GM18505 (cell line): ENCODE data around the gene SDHAF2.
"Not testable (repeated sequence)": the region's sequence is repeated elsewhere in the genome, so short reads cannot be mapped to it uniquely, and the experiment has no call there.

ENCODE experiments used
- ATAC-seq: cut with Tn5 transposase; IDR thresholded peaks from one replicate; pipeline ENCODE4 v1.9.1; 2021; ENCODE audit not compliant: unreplicated experiment
- POLR2A ChIP-seq: IDR thresholded peaks from 4 replicates; pipeline ENCODE4 v1.6.1; 2011; ENCODE audit warnings: borderline replicate concordance; ENCODE audit not compliant: insufficient read depth, insufficient read length; ENCODE audit errors: extremely low read depth

SDHAF2 gene

DNA sequence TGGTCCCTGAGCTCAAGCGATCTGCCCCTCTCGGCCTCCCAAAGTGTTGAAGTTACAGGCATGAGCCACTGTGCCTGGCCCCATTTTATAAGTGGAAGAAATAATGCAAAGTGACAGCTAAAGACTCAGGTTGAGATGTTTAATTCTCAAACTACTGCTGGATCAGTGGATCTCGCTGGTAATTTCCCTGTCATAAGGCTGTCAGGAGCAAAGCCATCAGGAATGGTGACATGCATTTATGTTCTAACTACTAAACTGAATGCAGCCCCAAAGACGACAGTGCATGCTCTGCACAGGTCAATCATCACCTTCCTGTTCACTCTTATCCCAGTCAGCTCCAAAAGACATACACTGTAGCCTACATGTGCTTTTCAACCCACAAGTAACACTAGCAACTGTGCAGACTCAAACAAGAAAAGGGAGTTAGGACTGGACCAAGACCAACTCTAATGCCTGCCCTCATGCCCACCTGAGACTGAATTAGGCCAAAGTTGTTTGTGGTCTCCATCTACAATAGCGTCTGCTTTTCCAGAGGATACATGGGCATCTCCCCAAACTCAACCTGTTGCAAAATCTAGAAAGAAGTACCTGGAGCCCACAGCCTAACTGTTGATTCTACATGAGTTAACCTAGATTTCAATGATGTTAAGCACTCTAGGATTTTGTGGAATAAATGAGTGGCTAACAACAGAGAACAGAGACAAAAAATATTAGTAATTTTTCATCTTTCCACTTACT is 22.8 kb upstream of the SDHAF2 start:
- TF ChIP-seq POLR2A: no peak
- no peak for ATAC-seq

DNA sequence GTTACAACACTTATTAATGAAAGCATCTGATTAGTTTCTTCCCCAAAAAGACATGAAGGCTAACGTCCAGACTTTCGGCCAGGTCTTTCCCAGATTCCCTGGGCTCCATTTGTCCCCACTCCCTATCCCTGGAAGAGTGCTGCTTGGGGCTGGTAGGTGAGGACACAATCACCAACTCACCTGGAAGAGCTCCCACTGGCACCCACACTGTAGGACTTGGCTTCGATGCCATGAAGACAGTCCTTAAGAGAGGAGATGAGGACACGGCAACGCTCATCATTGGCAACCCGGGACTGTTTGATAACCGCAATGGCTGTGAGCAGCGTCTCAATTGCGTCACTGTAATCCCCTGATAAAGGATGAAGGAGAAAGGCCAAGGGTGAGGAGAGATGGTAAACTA is 18.3 kb upstream of the SDHAF2 start:
- no peak for TF ChIP-seq POLR2A
- ATAC-seq: no peak

DNA sequence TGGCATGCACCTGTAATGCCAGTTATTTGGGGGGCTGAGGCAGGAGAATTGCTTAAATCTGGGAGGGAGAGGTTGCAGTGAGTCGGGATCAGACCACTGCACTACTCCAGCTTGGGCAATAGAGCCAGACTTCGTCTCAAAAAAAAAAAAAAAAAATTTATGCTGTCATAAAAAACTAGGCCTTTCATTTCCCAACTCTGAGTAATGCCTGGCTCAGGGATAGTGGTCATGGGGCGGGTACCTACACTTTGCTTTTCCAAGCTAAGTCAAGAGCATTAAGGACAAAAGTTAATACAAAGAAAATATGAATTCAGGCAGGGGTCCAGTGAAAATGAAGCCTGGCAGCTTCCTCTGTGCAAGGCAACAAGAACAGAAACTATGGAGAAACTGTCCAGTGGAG is 16.4 kb upstream of the SDHAF2 start:
- ATAC-seq: no peak
- no peak for TF ChIP-seq POLR2A

DNA sequence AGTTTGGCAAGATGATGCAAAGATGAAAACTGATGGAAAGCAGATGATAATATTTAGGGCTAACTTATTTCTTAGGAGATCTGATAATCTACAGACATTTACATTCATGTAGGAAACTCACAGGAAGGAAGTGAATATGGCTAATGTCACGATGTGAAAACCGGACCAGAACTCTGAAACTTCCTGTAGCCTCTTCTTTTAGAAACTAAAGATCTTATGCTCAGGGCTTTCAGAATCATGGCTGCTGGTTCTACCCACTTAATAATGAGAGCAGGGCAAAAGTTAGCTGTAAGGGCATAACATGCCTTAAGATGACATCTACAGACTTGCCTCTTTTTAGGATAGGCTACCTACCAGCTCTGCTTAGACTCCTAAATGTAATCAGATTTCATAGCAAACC is 15.4 kb upstream of the SDHAF2 start:
- TF ChIP-seq POLR2A: no peak
- ATAC-seq: no peak

DNA sequence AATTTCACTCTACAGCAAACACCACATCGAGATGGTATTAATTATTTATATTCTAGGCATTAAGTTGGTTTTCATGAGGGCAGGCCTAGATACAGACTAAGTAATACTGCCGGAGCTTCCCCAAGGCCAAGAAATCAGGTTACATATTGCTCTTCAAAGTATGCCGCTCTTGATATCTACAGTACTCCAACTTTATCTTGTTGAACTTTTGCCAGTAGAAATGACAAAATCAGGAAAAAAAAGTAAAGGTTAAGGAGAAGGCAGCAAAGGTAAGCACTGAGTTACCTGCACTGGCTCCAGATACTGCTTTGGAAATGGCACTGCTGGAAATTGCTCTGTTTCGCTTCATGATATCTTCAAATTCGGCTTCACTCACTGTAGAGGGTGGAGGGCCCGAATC is 14.5 kb upstream of the SDHAF2 start:
- ATAC-seq: no peak
- no peak for TF ChIP-seq POLR2A

DNA sequence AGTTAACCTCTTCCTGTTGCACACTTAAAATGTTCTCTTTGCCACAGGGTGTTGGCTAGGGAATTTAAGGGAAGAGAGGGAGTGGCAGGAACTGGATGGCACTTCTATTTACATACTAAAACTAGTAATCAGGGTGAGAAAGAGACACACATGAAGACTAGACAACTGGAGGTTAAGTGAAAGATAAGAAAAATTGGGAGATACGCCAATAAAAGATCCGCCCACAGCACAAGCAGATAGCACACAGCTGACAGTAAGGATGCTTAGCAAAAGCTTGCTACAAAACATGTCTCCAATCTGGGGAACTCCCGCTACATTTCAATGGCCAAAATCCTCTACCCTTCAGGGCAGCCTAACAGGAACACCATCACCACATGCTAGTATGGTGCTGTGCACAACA is 13.0 kb upstream of the SDHAF2 start:
- ATAC-seq: no peak
- no peak for TF ChIP-seq POLR2A

DNA sequence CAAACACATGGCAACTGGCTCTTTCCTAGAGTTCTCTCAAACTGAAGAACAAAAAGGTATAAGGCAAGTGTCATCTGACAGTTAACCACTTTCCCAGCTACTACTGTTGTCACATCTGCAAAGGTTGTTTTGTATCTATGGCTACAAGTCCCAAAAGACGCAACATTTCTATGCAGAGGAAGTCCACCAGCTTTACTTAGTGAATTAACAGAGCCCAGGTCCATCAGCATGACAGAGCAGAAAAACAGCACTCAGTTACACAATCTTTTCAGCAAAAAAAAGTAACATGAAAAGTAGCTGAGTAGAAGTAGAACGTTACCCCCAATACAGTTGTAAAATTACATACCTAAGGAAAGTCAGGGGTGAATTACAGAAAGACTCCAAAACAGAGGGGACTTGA is 12.3 kb upstream of the SDHAF2 start:
- ATAC-seq: no peak
- no peak for TF ChIP-seq POLR2A

DNA sequence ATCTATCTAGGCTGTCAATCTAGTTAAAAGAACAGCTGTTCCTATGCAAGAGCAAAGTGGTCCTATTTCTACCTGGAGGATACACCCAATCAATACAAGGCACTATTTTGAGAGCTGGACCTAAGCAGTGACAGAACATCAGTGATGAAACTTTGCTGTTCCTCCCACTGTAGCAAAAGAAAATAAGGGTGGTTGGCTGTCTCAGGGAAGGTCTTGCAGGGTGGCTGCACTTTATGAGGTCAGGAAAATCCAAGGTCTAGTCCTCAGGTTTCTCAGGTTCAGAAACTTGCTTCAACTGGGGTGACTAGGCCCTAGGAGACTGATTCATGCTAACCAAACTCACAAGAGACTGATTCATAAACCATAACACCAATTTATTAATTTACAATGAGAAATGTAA is 11.8 kb upstream of the SDHAF2 start:
- TF ChIP-seq POLR2A: no peak
- no peak for ATAC-seq

DNA sequence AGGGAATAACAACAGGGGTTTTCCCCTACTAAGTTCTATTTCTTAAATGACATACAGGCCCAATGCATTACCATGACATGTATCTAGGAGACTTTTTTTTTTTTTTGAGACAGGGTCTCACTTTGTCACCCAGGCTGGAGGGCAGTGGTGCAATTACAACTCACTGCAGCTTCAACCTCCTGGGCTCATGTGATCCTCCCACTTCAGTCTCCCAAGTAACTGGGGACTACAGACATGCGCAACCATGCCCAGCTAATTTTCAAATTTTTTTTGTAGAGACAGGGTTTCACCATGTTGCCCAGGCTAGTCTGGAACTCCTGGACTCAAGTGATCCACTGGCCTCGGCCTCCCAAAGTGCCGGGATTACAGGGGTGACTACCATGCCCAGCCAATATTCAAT is 7.7 kb upstream of the SDHAF2 start:
- no peak for ATAC-seq
- no peak for TF ChIP-seq POLR2A

DNA sequence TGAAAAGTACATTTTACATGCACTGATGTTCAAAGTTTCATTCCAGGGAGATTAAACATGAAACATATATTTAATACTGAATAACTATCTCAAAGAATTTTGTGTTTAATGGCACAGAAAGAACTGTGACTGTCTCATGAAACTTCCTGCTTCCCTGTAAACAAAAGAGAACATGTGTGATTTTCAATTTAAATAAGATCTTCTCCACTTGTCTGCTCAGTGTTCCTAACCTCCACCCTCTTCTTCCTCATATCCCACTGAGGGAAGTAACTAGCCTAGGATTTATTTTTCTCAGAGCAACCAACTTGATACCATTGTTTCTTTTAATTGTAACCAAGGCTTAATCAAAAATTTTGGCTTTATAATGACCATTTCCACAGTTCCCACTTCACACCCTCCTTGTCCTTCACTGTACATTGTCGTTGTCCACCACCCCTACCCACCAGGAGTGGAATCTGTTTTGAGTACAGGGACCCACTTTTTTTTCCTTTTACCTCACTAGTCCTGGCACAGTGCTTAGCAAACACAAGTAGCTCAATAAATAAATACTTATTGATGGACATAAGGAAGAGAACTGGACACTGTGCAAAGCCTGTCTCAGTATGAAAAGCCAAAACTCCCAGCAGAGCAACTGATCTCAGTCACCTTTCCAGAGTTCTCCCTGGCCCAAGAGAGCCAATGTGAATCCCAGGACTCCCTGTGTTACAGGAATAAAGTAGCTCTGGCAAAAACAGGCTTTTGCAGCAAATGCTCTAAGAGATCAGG is 4.4 kb upstream of the SDHAF2 start:
- no peak for ATAC-seq
- no peak for TF ChIP-seq POLR2A

DNA sequence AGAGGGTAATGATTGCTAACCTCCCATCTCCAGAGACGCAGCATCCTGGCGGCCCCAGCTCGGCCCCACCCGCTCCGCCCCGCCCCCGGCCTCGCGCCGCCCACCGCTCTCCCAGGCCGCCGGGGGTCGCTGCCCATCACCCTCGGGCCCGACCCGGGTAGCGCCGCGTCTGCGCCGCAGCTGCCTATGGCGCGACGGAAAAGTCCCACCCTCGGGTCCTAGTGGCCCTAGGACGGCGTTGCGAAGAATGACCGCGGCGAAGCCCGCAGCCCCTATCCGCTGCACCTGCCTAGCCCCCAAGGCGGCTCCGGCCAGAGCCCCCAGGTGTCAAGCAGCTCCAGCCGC is 606 bp upstream of the SDHAF2 start:
- peak; percentile 60 for ATAC-seq
- no peak for TF ChIP-seq POLR2A

DNA sequence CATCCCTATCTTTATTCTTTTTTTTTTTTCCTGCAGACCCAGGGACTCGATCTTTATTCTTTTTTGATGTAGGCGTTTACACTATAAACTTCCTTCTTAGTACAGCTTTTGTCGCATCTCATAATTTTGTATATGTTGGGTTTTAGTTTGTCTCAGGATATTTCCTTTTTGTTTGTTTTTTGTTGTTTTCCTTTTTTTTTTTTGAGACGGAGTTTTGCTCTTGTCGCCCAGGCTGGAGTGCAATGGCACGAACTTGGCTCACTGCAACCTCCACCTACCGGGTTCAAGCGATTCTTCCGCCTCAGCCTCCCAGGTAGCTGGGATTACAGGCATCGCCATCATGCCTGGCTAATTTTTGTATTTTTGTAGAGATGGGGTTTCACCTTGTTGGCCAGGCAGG is 915 bp downstream of the SDHAF2 start:
- not testable (repeated sequence) for ATAC-seq

DNA sequence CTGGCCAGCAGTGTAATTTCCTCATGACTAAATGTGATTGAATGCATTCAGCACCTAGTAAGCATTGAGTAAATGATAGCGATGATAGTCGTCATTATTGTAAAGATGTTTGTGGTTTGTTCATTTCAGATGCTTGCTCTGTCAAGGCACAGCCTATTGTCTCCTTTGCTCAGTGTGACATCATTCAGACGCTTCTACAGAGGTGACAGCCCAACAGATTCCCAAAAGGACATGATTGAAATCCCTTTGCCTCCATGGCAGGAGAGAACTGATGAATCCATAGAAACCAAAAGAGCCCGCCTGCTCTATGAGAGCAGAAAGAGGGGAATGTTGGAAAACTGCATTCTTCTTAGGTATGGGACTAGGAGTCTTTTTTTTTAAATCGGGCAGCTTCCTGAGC is 7.6 kb downstream of the SDHAF2 start:
- TF ChIP-seq POLR2A: no peak
- ATAC-seq: no peak

DNA sequence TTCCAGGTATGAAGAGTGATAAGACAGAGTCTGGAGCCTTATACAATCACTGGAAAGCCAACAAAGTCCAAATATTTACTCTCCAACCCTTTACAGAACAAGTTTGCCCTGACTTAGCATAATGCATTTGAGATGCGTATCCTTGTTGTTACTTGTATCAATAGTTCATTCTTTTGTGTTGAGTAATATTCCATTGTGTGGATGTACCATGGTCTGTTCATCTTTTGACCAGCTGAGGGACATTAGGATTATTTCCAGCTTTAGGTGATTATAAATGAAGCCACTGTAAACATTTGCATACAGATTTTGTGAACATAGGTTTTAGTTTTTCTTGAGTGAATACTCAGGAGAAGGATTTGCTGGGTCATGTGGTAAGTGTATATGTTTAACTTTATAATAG is 9.7 kb downstream of the SDHAF2 start:
- ATAC-seq: no peak
- TF ChIP-seq POLR2A: no peak
